Lung microvascular endothelial cell (primary cell): ENCODE data around the gene NCOA1. TPM values are rescaled to one million over a fixed set of nuclear protein-coding genes. Genes with fewer than 3 reads are reported as not detected.
"Not testable (repeated sequence)": the region's sequence is repeated elsewhere in the genome, so short reads cannot be mapped to it uniquely, and the experiment has no call there.

Experiments used
- DNase-seq, 2 donors: peaks; one replicate each; pipeline versions ENCODE4 v3.0.0 to v3.0.0-alpha.2; 2010; ENCODE audit warnings: low read depth in 2 of 2
- total RNA-seq: library from RNA; depleted of rRNA; stranded (reverse); fragments of >200 nt; gene quantifications from 2 replicates; pipeline ENCODE4 v1.2.1, GENCODE V29; 2014

Gene NCOA1
- total RNA-seq, 1 donor from 2014 or later, result 10.7 TPM

- DNase-seq, result no peak
Measured at GRCh38 chr2:24626131-24626530, 135.1 kb downstream of the NCOA1 start.

DNA sequence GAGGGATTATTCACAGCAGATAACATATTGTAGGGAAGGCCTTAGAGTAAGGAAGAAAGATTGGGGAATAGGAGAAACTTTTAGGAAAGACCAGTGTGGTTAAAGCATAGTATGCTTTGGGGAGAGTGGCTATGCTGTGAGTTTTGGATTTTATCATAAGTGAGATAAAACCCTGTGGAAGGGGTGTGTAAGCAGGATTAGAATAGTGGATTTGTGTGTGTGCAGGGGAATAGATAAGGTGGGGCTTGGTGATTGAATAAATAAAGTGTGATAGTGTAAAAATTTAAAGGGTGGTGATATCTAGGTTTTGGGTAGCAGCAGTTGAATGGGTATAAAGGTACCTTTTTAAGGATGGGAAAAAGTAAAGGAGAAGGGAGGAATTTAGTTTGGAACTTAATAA is 137.7 kb downstream of the NCOA1 start:
- DNase-seq, result no peak

DNA sequence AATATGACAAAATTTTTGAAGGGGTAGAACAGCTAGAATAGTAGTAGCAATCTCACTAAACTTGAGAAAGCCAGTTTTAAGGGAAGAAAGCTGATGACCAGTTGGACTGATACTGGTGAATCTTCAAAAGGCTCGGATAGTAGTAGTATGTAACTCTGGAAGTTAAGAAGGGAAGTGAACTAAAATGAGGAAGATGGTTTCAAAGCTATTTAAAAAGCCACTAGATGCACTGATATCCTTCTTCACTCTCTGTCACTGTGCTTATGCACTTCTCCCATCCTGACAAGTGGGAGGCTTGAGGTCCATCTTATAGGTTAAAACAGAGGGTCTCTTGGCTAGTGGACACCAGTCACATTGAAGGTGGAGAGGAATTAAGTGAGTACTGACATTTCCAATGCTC is 141.1 kb downstream of the NCOA1 start:
- DNase-seq, result no peak

GRCh38 chr2:24635181-24635580 is 144.1 kb downstream of the NCOA1 start:
- DNase-seq, result no peak

DNA sequence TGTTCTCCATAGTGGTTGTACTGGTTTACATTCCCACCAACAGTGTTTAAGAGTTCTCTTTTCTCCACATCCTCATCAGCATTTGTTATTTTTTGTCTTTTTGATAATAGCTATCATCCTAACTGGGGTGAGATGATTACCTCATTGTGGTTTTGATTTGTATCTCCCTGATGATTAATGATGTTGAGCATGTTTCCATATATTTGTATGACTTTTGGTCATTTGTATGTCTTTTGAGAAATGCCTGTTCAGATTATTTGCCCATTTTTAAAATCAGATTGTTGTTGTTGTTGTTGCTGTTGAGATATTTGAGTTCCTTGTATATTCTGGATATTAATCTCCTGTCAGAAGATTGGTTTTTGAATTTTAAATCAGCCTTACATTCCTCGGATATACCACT is 147.5 kb downstream of the NCOA1 start:
- no peak for DNase-seq

DNA sequence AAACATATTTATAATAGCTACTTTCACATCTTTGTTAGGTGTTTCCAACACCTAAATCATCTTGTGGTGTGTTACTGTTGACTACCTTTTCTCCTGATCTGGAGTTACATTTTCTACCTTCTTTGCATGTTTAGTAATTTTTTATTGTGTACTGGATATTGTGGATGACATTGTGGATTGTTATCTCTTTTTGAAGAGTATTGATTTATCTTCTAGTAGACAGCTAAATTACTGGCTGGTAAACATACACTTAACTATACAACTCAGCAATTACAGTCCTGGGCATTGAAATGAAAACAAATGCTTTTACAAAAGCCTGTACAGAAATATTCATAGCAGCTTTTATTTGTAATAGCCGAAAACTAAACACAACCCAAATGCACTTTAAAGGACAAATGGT is 151.3 kb downstream of the NCOA1 start:
- DNase-seq, result no peak

- DNase-seq, result no peak
Measured at GRCh38 chr2:24643051-24643450, 152.0 kb downstream of the NCOA1 start.

GRCh38 chr2:24644032-24644431 is 153.0 kb downstream of the NCOA1 start:
- DNase-seq, result no peak

- DNase-seq, result no peak
Measured at GRCh38 chr2:24650997-24651642, 160.1 kb downstream of the NCOA1 start.

- no peak for DNase-seq
Measured at GRCh38 chr2:24651643-24652003, 160.6 kb downstream of the NCOA1 start.

DNA sequence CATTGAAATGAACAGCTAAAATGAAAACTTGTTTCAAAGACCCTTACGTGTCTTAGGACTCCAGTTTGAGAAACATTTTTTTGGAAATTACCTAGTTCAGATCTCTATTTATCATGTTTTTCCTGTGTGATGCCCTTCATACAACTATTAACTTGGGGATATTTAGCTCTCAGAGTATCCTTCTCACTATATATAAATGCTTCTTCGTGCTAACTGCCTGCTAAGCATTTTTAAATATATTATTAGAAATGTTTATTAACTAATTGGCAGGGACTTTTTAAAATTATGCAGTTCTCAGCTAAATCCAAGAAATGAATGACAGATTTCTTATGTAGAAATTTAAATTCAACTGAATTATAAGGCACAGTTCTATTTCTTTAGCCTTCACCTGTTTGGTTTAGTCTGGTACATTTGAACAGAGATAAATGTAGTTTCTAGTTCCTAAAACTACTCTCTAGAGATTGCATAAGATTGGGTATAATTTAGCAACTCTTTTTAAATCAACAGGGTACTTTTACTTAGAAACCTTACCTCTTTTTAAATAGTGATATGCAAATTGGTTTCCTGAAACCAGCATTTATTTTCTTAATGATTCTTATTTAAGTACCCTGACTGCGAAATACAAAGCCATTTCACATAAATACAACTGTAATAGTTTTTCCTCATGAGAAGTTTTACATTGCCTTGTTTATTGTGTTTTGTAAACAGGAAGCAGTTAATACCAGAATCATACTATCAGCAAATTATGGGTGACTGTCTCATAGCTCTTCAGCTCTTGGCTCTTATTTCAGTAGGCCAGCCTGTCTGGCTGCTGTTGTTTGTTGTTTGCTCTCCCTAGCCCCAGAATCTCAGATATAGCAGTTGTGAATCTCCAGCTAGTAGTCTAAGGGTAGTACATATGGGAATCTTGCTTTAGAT is 161.5 kb downstream of the NCOA1 start:
- no peak for DNase-seq

- DNase-seq, result no peak
Measured at GRCh38 chr2:24657818-24658217, 166.8 kb downstream of the NCOA1 start.

- DNase-seq, result peak in 1 of 2 donors; percentile 4
Measured at GRCh38 chr2:24658531-24659202, 167.6 kb downstream of the NCOA1 start.

DNA sequence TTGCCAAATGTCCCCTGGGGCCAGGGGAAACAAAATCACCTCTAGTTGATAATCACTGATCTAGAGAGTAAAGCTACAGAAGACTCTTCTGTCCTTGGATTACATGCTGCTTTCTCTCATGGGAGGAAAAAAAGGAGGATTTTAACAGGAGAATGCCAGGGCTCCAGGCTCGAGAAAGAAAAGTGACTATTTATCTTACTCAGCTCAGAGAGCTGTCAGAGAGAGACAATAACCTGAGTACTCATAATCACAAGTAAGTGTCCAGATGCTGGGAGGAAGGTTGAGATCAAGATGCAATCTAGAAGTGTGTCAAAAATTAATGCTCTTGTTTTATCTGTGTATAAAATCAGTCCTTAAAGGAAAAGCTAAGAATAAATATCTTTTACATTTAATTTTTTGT is 168.8 kb downstream of the NCOA1 start:
- DNase-seq, result no peak

- DNase-seq, result no peak
Measured at GRCh38 chr2:24667542-24667941, 176.5 kb downstream of the NCOA1 start.

GRCh38 chr2:24671230-24671629 is 180.2 kb downstream of the NCOA1 start:
- DNase-seq, result no peak

GRCh38 chr2:24672589-24672988 is 181.5 kb downstream of the NCOA1 start:
- no peak for DNase-seq

DNA sequence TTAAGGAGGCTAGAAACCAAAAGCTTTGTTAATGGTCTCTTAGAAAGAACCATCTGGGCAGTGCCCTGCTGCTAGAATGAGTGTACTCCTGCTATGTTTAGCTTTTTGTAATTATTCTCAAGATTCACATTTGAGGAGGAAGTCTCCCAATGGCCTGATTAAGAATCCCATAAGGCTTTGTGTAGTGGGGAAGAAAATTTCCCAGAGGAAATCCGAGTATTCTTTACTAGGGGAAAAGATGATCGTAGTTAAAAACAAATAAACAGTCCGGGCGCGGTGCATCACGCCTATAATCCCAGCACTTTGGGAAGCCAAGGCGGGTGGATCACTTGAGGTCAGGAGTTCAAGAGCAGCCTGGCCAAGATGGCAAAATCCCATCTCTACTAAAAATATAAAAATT is 184.3 kb downstream of the NCOA1 start:
- DNase-seq, result peak in 1 of 2 donors; percentile 79

DNA sequence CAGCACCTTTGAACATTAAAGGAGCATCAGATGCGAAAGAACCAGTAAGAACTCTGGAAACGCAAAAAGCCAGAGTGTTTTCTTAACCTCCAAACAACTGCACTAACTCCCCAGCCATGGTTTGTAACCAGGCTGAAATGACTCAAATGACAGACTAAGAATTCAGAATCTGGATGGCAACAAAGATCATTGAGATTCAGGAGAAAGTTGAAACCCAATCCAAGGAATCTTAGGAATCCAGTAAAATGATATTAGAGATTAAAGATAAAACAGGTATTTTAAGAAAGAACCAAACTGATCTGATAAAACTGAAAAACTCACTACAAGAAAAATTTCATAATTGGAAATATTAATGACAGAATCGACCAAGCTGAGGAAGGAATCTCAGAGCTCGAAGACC is 185.4 kb downstream of the NCOA1 start:
- DNase-seq, result no peak

- not testable (repeated sequence) for DNase-seq
Measured at GRCh38 chr2:24678066-24678465, 187.0 kb downstream of the NCOA1 start.

DNA sequence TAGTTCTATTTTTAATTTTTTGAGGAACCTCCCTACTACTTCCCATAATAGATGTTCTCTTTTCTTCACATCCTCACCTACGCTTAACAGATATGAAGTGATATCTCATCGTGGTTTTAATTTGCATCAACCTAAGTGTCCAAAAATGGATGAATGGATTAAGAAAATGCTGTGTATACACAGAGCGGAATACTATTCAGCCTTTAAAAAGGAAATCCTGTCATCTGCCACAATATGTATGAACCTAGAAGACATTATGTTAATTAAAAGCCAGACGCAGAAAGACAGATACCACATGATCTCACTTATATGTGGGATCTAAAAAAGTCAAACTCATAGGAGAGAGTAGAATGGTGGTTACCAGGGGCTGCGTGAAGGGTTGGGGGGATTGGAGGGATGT is 189.1 kb downstream of the NCOA1 start:
- DNase-seq, result no peak

- no peak for DNase-seq
Measured at GRCh38 chr2:24682304-24682703, 191.2 kb downstream of the NCOA1 start.
